GM12874 (cell line): ENCODE measurements around the gene NEDD8.

Experiments
- TF ChIP-seq, protein P1 (sequence below): IDR thresholded peaks from 2 replicates; pipeline ENCODE4 v1.5.1; 2011; ENCODE audit warnings: low read depth, mild to moderate bottlenecking, control low read depth, low read length, moderate library complexity; ENCODE audit not compliant: insufficient read depth

The NEDD8 gene

DNA sequence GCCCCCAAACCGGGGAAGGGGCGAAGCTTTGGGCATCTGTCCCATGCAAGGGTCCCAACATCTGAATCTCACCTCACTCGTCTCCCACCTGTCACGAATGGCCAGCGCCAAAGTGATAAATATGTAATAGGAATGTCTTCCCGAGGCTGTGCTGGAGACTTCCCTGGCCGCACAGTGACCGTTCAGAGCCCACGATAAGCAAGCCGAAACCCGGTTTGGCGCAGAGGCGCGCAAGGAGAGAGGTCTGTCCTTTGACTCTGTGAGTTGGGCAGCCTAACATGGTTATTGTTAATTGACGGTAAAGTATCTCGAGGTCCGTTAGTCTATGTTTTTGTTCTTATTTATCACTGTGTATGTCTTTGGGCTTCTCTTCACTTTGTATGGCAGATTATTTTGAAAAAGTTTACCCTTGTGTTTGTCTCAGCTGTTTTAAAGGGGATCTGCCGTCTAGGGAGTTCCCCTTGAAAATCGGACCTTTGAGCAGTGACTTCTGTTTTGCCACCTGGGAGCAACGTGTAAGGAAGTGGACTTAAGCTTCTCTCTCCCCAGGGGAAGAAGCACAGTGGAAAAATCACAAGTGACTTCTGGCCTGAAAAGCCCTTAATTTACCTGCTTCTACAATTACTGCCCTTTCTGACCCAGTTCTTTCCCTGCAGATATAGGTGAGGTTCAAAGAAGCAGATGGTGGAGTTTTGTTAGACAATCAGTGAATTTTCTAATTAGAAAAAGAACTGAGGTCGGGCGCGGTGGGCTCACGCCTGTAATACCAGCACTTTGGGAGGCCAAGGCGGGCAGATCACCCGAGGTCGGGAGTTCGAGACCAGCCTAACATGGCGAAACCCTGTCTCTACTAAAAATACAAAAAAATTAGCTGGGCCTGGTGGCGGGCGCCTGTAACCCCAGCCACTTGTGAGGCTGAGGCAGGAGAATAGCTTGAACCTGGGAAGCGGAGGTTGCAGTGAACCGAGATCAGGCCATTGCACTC is 35.8 kb downstream of the NEDD8 start:
- TF ChIP-seq, protein P1, sequence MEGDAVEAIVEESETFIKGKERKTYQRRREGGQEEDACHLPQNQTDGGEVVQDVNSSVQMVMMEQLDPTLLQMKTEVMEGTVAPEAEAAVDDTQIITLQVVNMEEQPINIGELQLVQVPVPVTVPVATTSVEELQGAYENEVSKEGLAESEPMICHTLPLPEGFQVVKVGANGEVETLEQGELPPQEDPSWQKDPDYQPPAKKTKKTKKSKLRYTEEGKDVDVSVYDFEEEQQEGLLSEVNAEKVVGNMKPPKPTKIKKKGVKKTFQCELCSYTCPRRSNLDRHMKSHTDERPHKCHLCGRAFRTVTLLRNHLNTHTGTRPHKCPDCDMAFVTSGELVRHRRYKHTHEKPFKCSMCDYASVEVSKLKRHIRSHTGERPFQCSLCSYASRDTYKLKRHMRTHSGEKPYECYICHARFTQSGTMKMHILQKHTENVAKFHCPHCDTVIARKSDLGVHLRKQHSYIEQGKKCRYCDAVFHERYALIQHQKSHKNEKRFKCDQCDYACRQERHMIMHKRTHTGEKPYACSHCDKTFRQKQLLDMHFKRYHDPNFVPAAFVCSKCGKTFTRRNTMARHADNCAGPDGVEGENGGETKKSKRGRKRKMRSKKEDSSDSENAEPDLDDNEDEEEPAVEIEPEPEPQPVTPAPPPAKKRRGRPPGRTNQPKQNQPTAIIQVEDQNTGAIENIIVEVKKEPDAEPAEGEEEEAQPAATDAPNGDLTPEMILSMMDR = no peak

DNA sequence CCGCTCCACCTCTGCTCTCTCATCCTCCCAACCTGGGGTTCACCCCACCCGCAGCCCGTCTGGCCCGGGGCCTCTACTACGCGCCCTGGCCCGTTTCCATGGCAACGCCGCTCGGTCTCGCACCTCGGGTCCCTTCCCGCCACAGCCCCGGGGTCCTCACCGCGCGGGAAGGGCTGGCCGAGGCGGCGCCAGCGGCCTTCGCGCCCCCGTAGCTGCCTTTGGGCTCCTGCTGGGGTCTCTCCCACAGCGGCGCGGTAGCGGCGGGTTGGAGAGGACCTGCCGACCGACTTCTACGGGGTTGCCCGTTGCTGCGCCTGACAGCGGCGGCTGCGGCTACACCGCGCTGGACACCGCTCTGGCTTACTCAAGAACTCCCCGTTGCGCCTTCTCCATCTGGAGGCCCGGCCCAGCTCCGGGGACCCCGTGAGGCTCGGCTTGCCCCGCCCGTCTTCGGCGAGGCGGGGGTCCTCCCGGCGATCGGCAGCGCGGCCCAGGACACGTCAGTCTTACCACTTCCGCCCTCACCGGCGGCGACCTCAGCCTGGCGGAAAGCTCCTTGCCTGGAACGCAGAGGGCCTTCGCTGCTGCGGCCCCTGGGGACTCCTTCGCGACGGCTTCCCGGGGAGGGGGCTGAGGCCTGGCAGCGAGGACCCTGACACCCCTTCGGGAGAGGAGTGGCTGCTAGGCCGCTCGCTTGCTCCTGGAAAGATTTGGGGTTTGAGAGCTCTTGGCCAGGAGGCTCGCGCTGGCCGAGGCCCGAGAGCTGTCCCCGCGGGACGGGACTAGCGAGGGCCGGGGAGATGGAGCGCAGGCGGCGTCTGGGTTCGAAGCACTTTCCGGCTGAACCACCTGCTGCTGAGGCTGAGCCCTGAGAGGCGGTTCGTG is 36.7 kb downstream of the NEDD8 start, which contains the start of gene TM9SF1:
TSS of gene TM9SF1 (minus strand) at position 256 of the 885 bp plus-strand sequence. CDS start 422 bp downstream, outside the sequence.
- TF ChIP-seq, protein P1 = no peak

DNA sequence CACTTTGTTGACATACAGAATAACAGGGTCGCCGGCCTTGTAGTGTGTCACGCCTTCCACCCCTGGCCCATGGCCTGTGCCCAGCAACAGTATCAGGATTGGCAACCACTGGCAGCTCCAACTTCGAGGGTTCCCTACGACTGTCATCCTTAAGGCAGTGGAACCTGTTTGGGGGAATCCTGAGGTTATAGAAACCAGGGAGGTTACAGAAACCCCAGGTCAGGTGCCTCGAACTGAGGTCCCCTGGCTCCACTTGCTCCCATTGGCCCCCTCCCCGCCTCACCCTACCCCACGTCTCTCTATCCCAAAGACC is 37.3 kb downstream of the NEDD8 start:
- TF ChIP-seq, protein P1 = no peak

DNA sequence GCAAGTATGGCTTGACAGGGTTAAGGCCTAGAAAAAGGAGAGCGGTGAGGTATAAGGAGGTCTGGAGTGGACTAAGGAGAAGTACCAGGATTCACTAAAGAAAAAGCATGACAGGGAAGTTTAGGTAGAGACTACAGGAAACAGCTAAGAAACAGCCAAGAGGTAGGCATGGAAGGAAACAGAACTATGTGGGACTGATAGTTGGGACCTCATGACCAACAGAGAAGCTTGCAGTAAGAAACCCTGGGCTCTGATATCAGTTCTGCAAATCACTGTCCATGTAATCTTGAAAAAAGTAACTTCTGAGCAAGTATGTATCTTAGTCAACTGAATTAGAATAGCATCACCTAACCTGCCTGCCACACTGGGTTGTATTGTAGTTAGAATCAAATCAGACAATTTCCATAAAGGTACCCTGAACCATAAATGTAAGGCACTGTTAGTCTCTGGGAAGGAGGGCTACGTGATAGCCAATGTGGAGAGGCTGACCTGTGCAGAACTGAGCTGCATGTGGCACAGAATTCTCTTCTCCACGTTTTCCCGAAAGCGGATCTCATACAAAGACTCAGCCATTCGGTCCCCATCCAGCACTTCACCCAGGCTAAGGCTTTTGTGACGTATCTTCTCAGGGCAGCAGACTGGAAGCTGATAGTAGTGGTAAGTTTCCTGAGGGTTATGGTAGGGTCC is 37.8 kb downstream of the NEDD8 start:
- TF ChIP-seq, protein P1 = no peak

DNA sequence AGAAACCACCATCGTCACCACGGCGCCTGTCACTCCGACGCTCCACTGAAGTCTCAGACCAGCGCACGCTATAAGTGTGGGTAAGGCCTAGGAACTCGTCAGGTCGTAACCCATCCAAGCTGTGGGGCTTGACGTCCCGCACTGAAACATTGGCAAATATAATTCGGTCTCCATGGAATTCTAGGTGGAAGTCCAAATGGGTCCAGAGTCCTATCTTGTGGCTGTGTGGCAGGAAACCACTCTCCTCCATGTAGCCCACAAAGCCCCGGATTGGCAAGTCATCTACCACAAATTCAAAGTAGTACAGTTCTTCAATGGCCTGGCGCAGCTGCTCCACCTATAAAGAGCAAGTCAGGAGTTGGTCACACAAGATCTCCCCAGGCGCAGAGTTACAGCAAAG is 39.2 kb downstream of the NEDD8 start:
- TF ChIP-seq, protein P1 = no peak

DNA sequence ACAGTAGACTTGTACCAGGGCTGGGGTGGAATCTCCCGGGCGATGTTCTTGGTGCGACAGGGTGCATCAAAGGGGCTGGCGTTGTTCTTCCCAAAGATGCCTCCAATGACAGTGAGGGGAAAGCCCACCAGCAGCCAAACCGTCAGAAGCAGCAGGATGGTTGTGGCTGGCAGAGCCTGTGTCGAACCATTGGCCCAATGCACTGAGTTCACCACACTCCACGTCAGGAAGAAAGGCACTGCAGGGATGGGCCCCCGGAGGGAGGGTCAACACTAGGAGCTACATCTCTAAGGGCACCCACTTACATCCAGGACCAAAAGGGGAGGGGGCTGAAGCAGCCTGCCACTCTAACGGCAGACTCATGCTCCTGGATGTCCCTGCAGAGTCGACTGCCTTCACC is 41.8 kb downstream of the NEDD8 start:
- TF ChIP-seq, protein P1 = no peak

DNA sequence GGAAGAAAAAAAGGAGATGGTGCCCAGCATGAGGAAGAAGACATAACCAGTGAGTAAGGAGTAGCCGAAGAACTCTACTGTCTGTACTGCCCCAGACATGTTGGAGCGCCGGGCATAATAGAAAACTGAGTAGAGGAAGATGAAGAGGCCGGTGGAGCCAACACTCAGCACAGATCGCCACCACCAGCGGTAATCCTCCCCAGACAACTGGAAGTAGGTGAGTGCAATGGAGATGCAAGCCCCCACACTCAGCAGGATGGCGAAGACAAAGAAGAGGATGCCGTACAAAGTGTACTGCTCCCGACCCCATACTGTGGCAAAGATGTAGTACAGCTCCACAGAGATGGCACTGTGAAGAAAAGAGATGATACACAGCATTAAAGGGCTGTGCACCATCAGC is 42.7 kb downstream of the NEDD8 start:
- TF ChIP-seq, protein P1 = no peak
